Natural killer cell treated with Interleukin-12 subunit alpha and Interleukin-12 subunit beta and Interleukin-15 and Interleukin-18, amount 100 ng/mL, for 72 hours (primary cell): Measurements from ENCODE around the gene TMEM154. TPM values are rescaled to one million over a fixed set of nuclear protein-coding genes. Genes with fewer than 3 reads are reported as not detected.

Experiments
- ATAC-seq, 2 donors: fragments of 150-1000 bp; cut with Tn5 transposase in 1 of 2; sonication (Bioruptor Pico), chemical (Tn5 transposase) in 1 of 2; 2 replicates each; pipeline ENCODE4 v1.10.0; 2021
- DNase-seq: peaks from one replicate; pipeline ENCODE4 v3.0.0; 2022; ENCODE audit warnings: low spot score
- H3K27ac Mint-ChIP-seq, 2 donors: 1 replicate in 1 of 2; 2 replicates in 1 of 2; pipeline ENCODE4 v1.8.0; 2022; ENCODE audit warnings: mixed read lengths in 2 of 2, mild to moderate bottlenecking in 1 of 2, moderate library complexity in 1 of 2
- H3K27me3 Mint-ChIP-seq, 2 donors: 1 replicate in 1 of 2; 2 replicates in 1 of 2; pipeline ENCODE4 v1.8.0; 2022; ENCODE audit warnings: mixed read lengths in 2 of 2
- H3K36me3 Mint-ChIP-seq: one replicate; pipeline ENCODE4 v1.8.0; 2022; ENCODE audit warnings: mixed read lengths
- H3K4me1 Mint-ChIP-seq, 2 donors: 1 replicate in 1 of 2; 2 replicates in 1 of 2; pipeline ENCODE4 v1.8.0; 2022; ENCODE audit warnings: low read depth in 2 of 2, mixed read lengths in 2 of 2, mild to moderate bottlenecking in 1 of 2
- H3K4me3 Mint-ChIP-seq: one replicate; pipeline ENCODE4 v1.8.0; 2022; ENCODE audit warnings: mixed read lengths
- H3K9me3 Mint-ChIP-seq: 2 replicates; pipeline ENCODE4 v1.8.0; 2022; ENCODE audit warnings: mixed read lengths
- total RNA-seq, 2 donors: library from RNA; stranded (reverse); gene quantifications; one replicate each; pipeline ENCODE4 v1.2.3, GENCODE V29; 2022

The TMEM154 gene
- total RNA-seq, 2 donors from 2014 or later, result 14.9 to 23.2 TPM

GRCh38 chr4:152594978-152595925 is 84.5 kb downstream of the TMEM154 start:
- Mint-ChIP-seq H3K4me1 (no peaks in the 10 kb centered on the region), H3K27me3 (peaks cover 12 to 14% of the 10 kb centered on the region in 2 donors), H3K4me3 (no peak overlapping the region), H3K36me3 (no peaks in the 10 kb centered on the region), H3K9me3 (no peaks in the 10 kb centered on the region), H3K27ac (no peak overlapping the region)
- DNase-seq (no peak), ATAC-seq (no peak)

DNA sequence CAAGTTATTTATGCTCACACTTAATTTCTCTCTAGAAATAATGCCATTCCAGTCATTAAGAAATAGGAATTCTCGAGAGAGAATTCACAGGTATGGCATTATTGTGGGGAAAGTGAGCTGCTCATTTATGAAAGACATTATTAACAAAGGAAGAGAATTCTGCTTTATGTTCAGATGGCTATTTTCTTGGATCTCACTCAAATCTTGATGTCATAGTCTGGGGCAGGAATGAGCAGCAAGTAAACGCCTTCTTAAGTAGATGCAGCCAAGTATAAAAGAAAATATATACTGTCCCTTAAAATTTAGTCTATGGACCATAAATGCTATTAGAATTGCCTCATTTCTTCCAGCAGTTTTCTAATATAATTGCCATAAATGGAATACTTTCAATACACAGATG is 85.7 kb downstream of the TMEM154 start:
- no peaks in the 10 kb centered on the region for H3K4me1 Mint-ChIP-seq
- H3K36me3 Mint-ChIP-seq, result no peaks in the 10 kb centered on the region
- peaks cover 12 to 16% of the 10 kb centered on the region in 2 donors for H3K27me3 Mint-ChIP-seq
- no peaks in the 10 kb centered on the region for H3K9me3 Mint-ChIP-seq
- no peak overlapping the region for H3K27ac Mint-ChIP-seq
- no peak overlapping the region for H3K4me3 Mint-ChIP-seq
- no peak for DNase-seq
- no peak for ATAC-seq

- no peaks in the 10 kb centered on the region for H3K4me1 Mint-ChIP-seq
- peaks cover 12 to 20% of the 10 kb centered on the region in 2 donors for H3K27me3 Mint-ChIP-seq
- H3K27ac Mint-ChIP-seq, result no peak overlapping the region
- H3K36me3 Mint-ChIP-seq, result no peaks in the 10 kb centered on the region
- DNase-seq (no peak), ATAC-seq (no peak)
- H3K4me3 Mint-ChIP-seq, result no peak overlapping the region
- H3K9me3 Mint-ChIP-seq, result no peaks in the 10 kb centered on the region
Observed at GRCh38 chr4:152591876-152592275, 87.9 kb downstream of the TMEM154 start.

DNA sequence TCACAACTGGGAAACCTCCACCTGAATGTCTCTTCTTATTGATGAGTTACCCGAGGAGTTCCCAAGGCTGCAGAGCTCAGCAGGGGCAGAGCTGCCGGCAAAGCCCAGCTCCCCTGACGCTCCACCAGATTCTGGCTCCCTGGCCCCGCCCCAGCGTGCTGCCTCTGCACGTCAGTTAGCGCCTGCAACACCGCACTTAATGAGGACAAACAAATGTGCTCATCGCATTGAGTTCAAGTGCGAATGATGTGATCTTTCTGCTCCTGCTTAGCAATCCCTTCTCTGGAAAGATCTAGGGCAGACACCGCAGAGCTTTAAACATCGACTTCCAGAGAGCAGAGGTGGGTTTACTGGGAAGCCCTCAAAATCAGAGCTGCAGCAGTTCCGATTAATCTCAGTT is 88.4 kb downstream of the TMEM154 start:
- ATAC-seq (peak in 1 of 2 donors; percentile 53), DNase-seq (no peak)
- Mint-ChIP-seq H3K27ac (no peak overlapping the region), H3K9me3 (no peaks in the 10 kb centered on the region), H3K4me3 (peak overlapping the region; percentile 4), H3K27me3 (peaks cover 12 to 20% of the 10 kb centered on the region in 2 donors), H3K36me3 (no peaks in the 10 kb centered on the region), H3K4me1 (no peaks in the 10 kb centered on the region)

GRCh38 chr4:152590179-152591031 is 89.4 kb downstream of the TMEM154 start:
- no peak overlapping the region for H3K4me3 Mint-ChIP-seq

GRCh38 chr4:152588869-152589268 is 90.9 kb downstream of the TMEM154 start:
- H3K27ac Mint-ChIP-seq, result no peak overlapping the region
- no peak overlapping the region for H3K4me3 Mint-ChIP-seq
- peaks cover 12 to 17% of the 10 kb centered on the region in 2 donors for H3K27me3 Mint-ChIP-seq

More at GRCh38 chr4:152590179-152591031, 89.4 kb downstream of the TMEM154 start:
- Mint-ChIP-seq H3K9me3 (no peaks in the 10 kb centered on the region), H3K36me3 (no peaks in the 10 kb centered on the region), H3K27ac (no peak overlapping the region), H3K4me1 (no peaks in the 10 kb centered on the region), H3K27me3 (peaks cover 12 to 20% of the 10 kb centered on the region in 2 donors)
- no peak for ATAC-seq
- DNase-seq, result no peak

GRCh38 chr4:152587127-152587526 is 92.7 kb downstream of the TMEM154 start:
- ATAC-seq, result no peak
- peaks cover 0 to 4% of the 10 kb centered on the region in 2 donors for H3K4me1 Mint-ChIP-seq
- H3K4me3 Mint-ChIP-seq, result no peak overlapping the region
- peaks cover 22 to 25% of the 10 kb centered on the region in 2 donors for H3K27me3 Mint-ChIP-seq
- H3K9me3 Mint-ChIP-seq, result no peaks in the 10 kb centered on the region
- H3K27ac Mint-ChIP-seq, result no peak overlapping the region
- no peak for DNase-seq
- H3K36me3 Mint-ChIP-seq, result no peaks in the 10 kb centered on the region

More at GRCh38 chr4:152588869-152589268, 90.9 kb downstream of the TMEM154 start:
- Mint-ChIP-seq H3K9me3 (no peaks in the 10 kb centered on the region), H3K4me1 (peaks cover 0 to 4% of the 10 kb centered on the region in 2 donors), H3K36me3 (no peaks in the 10 kb centered on the region)
- DNase-seq, result no peak
- no peak for ATAC-seq

DNA sequence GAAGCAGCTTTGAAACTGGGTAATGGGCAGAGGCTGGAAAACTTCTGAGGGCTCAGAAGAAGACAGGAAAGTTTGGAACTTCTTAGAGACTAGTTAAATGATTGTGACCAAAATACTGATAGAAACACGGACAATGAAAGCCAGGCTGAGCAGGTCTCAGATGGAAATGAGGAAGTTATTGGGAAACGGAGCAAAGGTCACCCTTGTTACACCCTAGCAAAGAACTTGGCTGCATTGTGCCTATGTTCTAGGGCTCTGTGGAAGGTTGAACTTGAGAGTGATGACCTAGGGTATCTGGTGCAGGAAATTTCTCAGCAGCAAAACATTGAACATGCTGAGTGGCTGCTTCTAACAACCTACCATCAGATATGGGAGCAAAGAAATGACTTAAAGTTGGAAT is 93.1 kb downstream of the TMEM154 start:
- DNase-seq (no peak), ATAC-seq (no peak)
- Mint-ChIP-seq H3K36me3 (no peaks in the 10 kb centered on the region), H3K27me3 (peaks cover 23 to 25% of the 10 kb centered on the region in 2 donors), H3K4me3 (no peak overlapping the region), H3K27ac (no peak overlapping the region), H3K4me1 (peaks cover 0 to 4% of the 10 kb centered on the region in 2 donors), H3K9me3 (no peaks in the 10 kb centered on the region)

- DNase-seq, result no peak
- Mint-ChIP-seq H3K4me3 (peak overlapping the region; percentile 57), H3K36me3 (no peaks in the 10 kb centered on the region), H3K27ac (peak overlapping the region; percentile 33 to 34), H3K9me3 (no peaks in the 10 kb centered on the region), H3K4me1 (peaks cover 0 to 4% of the 10 kb centered on the region in 2 donors), H3K27me3 (peaks cover 13 to 16% of the 10 kb centered on the region in 2 donors)
- ATAC-seq, result peak in 1 of 2 donors; percentile 58
Observed at GRCh38 chr4:152585023-152585441, 94.8 kb downstream of the TMEM154 start.

- Mint-ChIP-seq H3K9me3 (no peaks in the 10 kb centered on the region), H3K4me1 (peaks cover 0 to 4% of the 10 kb centered on the region in 2 donors), H3K27me3 (peaks cover 13 to 16% of the 10 kb centered on the region in 2 donors), H3K27ac (no peak overlapping the region), H3K4me3 (no peak overlapping the region), H3K36me3 (no peaks in the 10 kb centered on the region)
- DNase-seq (no peak), ATAC-seq (no peak)
Observed at GRCh38 chr4:152581536-152582160, 98.1 kb downstream of the TMEM154 start.

GRCh38 chr4:152579916-152580315 is 99.9 kb downstream of the TMEM154 start:
- DNase-seq, result no peak
- H3K27me3 Mint-ChIP-seq, result peaks cover 13 to 16% of the 10 kb centered on the region in 2 donors
- H3K27ac Mint-ChIP-seq, result no peak overlapping the region
- no peak overlapping the region for H3K4me3 Mint-ChIP-seq
- no peaks in the 10 kb centered on the region for H3K36me3 Mint-ChIP-seq
- H3K4me1 Mint-ChIP-seq, result no peaks in the 10 kb centered on the region
- no peak for ATAC-seq
- no peaks in the 10 kb centered on the region for H3K9me3 Mint-ChIP-seq

- H3K27me3 Mint-ChIP-seq, result peaks cover 13 to 19% of the 10 kb centered on the region in 2 donors
- no peaks in the 10 kb centered on the region for H3K36me3 Mint-ChIP-seq
- H3K4me1 Mint-ChIP-seq, result no peaks in the 10 kb centered on the region
Observed at GRCh38 chr4:152579107-152579764, 100.6 kb downstream of the TMEM154 start.

GRCh38 chr4:152578670-152579069 is 101.1 kb downstream of the TMEM154 start:
- no peaks in the 10 kb centered on the region for H3K9me3 Mint-ChIP-seq
- ATAC-seq (no peak), DNase-seq (no peak)
- H3K27ac Mint-ChIP-seq, result no peak overlapping the region
- no peaks in the 10 kb centered on the region for H3K36me3 Mint-ChIP-seq
- H3K27me3 Mint-ChIP-seq, result peaks cover 13 to 23% of the 10 kb centered on the region in 2 donors
- no peak overlapping the region for H3K4me3 Mint-ChIP-seq
- no peaks in the 10 kb centered on the region for H3K4me1 Mint-ChIP-seq

More at GRCh38 chr4:152579107-152579764, 100.6 kb downstream of the TMEM154 start:
- Mint-ChIP-seq H3K9me3 (no peaks in the 10 kb centered on the region), H3K27ac (no peak overlapping the region), H3K4me3 (no peak overlapping the region)
- DNase-seq (no peak), ATAC-seq (no peak)
